Activated CD4-positive, alpha-beta T cell treated with anti-CD3 and anti-CD28 coated beads, Interleukin-10, Interleukin-2, amounts not matched to agents 100 ng/mL and 50 ng/mL, durations not matched to agents 16 hours and 8 hours (primary cell): ENCODE measurements around the gene MAGI3.
"Not testable (repeated sequence)": the region's sequence is repeated elsewhere in the genome, so short reads cannot be mapped to it uniquely, and the experiment has no call there.

Experiments
- DNase-seq: peaks from one replicate; pipeline ENCODE4 v3.0.0-alpha.2; 2020

Gene MAGI3

DNA sequence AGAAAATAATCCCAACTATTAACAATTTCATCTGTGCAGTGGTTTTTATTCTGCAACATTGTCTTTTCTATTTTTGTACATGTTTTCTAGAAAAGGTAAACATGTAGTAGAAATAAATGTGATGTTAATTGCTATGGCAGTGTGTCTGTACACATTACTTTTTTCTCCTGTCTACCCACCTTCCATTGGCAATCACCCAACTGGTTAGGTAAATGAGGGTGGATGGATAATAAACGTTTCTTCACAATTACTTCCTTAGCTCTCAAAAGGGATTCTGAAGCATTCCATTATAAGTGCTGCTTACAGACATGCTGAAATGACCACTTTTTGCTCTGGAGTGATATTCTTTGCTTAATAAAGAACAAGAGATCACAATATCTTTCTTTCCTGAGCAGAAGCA, 61.4 kb downstream of the MAGI3 start:
- DNase-seq: no peak

DNA sequence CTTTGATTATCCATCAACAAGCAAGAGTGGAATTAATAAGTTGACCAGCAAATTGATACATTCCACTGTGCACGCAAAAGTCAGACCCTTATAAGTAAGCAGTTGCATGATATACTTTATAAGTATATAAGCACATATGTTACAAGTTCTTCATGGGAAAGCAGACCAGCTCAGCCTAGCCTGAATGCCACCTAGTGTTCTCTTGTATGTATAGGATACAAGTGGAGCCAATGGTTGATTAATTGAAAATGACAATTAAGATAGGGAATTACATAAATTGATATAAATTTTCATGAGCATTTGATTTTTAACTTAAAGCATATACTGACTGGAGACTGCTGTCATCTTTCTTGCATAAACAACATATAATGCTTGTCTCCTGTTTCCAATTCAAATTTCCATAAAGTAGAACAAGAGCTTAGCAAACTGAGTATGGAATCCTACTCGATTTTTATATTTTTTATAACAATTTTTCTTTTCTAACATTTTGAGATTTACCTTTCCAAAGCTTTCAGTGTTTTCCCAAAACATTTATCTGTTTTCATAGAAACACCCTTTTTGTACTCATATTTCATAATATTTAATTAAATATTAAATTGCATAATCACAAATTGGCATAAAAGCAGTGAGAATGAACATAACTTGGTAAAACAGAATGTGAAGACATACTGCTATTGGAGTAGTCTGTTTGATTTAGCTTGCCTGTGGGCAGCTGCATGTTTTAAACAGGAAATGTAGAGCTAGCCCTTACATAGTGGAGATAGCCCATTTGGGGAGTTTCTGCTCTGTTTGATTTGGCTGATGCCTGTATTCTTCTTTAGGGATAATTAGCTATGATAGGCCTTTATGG, 62.8 kb downstream of the MAGI3 start:
- peak; percentile 29 for DNase-seq

DNA sequence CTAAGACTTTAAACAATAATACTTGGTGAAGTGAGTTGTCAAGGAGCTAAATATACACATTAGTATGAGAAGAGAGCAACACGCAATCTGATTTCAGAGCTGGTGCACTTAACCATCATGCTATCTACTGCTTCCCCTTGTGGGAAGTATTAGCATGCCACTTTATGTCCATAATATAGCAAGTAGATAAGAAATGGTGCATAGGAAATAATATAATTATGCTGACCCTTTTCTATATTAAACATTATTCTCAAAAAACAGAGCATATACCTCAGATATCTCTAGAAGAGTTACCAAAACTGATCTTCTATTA, 63.4 kb downstream of the MAGI3 start:
- no peak for DNase-seq

DNA sequence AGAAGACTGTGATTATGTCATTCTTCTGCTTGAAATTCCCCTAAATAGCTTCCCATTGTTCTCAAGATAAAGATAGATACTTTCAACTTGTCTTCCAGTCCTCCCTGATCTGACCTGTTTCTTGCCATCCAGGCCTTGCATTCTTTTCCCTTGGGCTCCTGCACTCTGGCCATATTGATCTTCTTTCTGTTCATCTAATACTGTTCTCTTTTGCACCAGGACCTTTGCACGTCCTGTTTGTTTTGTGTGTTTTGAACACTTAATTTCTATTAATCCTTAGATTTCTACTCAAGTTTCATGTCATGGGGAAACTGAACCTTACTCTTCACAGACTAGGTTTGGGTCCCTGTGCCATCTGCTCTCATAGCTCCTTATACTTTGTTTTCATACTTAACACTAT, 65.1 kb downstream of the MAGI3 start:
- DNase-seq: no peak

DNA sequence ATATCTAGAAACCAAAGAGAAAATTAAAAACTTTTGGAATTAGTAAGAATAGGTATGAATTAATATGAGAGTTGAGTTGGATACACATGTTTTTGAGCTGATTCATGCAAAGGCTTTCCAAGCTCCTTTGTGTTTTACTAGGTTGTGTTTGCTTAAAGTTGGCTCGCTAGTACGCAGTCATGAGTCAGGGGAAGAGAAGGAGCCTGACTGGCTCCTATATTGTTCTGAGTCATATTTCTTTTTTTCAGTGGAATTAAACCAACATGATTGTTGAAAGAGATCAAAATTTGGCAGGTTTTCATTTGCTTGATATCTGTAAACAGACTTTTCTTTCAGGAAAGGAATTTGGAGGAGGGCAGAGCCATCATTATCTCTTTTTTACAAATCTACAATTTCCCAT, 66.7 kb downstream of the MAGI3 start:
- no peak for DNase-seq

DNA sequence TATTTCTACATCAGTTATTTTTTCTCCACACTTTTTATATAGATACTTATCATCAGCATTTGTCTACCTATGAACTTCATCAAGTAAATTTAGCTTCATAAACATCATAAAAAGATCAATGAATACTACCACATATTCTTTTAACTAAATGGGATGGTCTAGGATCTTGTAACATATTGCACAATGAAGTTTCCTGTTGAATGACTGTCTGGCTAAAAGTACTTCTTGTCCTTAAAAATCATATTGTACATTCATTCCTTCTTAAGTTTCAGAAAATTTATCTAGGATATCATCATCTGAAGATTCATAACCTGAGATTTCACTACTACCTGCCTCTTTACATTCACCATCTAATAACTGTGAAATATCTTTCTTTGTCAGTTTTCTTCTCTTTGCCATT, 69.0 kb downstream of the MAGI3 start:
- no peak for DNase-seq

DNA sequence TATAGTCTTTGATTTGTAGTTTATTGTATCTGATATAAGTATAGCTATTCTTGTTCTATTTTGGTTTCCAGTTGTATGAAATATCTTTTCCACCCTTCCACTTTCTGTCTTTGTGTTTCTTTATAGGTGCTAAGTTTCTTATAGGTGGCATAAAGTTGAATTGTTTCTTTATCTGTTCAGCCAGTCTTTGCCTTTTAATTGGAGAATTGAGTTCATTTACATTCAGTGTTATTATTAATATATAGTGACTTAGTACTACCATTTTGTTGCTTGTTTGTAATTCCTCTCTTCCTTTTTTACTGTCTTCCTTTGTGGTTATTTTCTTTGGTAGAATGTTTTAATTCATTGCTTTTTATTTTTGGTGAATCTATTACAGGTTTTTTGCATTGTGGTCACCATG, 77.7 kb downstream of the MAGI3 start:
- DNase-seq: no peak

GRCh38 chr1:113478427-113479195, 88.3 kb downstream of the MAGI3 start:
- DNase-seq: not testable (repeated sequence)

- DNase-seq: no peak
Observed at GRCh38 chr1:113479713-113480676, 89.7 kb downstream of the MAGI3 start.

GRCh38 chr1:113485131-113485530, 94.8 kb downstream of the MAGI3 start:
- not testable (repeated sequence) for DNase-seq

DNA sequence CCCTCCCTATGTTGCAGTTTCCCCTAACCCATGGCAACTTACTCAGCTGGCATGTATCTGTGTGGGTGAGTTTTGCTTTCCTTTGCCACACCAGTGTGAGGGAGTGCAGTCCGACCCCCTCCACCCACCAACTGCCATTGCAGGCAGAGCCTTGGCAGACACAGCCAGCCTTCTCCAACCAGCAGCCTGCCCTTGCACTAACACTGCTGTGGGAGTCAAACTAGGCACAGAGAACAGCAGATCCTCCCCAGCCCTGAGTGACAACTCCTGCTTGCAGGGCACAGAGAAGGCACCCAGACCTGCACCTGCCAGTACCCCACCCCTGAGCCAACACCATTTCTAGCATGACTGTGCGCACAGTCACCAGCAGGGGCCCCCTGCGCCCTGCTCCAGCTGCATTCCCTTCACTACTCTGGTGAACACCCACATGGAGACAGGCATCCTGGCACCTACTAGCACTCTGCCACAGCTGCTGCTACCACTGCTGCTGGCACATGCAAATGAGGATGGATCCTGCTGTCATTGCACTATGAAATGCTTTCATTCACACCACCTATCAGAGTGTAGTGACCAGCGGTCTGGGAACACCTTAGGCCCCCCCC, 98.4 kb downstream of the MAGI3 start:
- no peak for DNase-seq

- no peak for DNase-seq
Observed at GRCh38 chr1:113490384-113490783, 100.1 kb downstream of the MAGI3 start.

- DNase-seq: no peak
Observed at GRCh38 chr1:113493533-113493932, 103.2 kb downstream of the MAGI3 start.

DNA sequence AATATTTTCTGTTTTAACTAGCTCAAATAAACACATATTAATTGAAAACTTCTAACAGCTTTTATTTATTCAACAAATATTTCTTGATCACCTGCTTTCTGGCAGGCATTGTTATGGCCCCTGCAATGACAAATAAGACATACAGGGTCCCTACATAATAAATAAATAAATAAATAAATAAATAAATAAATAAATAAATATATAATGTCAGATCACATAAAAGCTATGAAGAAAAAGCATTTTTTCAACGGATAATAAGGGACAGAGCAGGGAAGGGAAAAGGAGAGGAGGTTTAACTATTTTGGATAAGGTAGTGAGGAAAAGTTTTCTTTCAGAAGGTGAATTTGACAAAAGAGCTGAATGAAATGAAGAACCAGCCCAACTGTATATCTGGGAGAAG, 115.0 kb downstream of the MAGI3 start:
- DNase-seq: no peak

GRCh38 chr1:113507552-113508214, 117.4 kb downstream of the MAGI3 start:
- no peak for DNase-seq

- DNase-seq: no peak
Observed at GRCh38 chr1:113508364-113509164, 118.2 kb downstream of the MAGI3 start.

DNA sequence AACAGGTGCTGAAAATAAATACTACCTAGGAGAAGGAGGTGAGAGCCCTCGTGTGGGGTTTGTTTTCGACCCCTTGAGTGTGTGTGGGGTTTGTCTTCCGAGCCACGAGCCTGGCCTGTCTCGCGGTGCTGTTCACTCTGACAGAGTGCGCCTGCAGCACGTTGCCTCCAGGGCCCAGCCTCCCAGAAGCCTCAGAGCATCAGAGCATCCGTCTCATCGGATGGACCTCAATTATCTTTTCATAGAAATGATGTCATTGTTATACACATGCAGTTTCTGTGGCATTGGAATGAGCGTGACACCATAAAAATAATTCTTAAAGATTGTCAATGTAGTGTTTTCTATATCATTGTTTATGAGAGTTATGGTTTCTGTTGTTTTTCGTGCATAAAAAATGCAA, 119.5 kb downstream of the MAGI3 start:
- not testable (repeated sequence) for DNase-seq

DNA sequence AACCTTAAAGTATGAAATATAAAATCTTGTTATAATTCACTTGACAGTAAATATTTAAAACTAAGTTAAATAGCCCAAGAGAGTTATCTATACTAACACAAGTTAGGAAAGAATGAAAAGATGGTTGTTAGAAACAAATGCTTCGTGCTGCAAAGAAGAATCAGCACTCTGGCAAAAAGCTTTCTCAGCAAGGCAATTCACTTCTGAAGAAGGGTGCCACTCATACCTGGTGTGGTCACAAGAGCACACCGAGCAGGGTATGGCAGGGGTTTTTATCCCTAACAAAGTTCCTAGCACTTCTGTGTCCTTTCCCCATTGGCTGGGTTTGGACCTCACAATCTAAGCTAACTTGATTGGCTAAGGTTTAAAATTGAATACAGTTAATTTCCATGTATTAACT, 121.0 kb downstream of the MAGI3 start:
- DNase-seq: no peak

DNA sequence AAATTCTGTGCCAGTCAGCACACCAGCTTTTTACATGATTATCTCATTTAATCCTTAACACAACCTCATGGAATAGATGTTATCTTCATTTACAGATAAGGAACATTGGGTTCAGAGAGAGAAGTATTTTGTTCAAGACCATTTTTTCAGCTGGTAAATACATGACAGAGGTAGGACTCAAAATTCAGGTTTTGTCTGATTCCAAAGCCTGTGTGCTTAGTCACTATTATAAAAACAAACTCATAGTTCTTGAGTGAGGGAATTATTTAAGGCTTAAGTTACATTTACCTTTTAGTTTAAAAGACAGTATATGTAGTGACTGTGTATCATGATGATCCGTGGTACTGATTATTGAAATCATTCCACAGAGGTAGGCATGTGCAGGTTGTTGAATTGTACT, 125.2 kb downstream of the MAGI3 start:
- DNase-seq: no peak

DNA sequence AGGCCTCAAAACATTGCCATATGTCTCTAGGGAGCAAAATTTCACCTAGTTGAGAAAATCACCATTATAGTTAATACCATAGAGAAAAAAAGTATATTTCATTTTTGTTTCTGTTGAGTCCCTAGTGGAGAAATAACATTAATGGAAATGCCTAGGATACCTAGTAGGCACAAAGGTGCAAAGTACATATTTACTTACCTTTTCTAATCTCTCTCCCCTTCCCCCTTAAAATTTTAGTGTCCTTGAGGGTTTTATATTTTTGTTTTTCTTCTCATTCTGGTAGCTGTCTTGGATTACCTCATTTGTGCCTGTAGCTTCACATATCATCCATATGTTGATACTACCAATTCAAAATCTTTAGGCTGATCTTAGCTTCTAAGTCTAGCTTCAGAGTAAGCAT, 127.0 kb downstream of the MAGI3 start:
- DNase-seq: no peak

GRCh38 chr1:113517983-113518382, 127.7 kb downstream of the MAGI3 start:
- peak; percentile 28 for DNase-seq
